ENCODE data around the gene LDHD. TPM values are rescaled to one million over a fixed set of nuclear protein-coding genes. Genes with fewer than 3 reads are reported as not detected.

Gene LDHD
- total and polyA plus RNA-seq, 9 of the 15 experiments (the other 6 are each of a cell fraction or from before 2014, with no cell fraction given) = 0.19 to 0.86 (median 0.54) TPM; not detected in 3

DNA sequence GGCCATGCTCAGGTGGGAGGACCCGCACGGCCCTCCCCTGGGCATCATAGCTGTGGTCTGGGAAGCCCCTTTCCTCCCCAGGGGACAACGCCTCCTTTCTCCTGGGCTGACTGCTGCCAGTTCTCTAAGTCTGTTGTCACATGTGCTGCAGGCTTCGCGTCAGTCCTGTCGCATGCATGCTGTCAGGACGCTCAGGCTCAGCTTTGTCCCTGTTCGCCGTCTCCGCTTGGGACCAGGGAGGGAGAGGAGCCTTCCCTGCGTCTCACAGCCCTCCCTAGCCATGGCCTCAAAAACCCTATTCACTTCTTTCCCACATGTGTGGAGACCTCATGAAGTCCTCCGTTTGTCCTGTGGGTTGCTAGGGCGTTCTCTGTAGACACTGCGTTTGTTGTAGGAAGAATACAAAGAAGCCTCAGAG is 21.4 kb downstream of the LDHD start:
- Histone ChIP-seq H3K27me3 (ENCODE audit: control insufficient read depth in 2 of 2, insufficient read depth in 2 of 2, low read length in 2 of 2) (no peaks in the 10 kb centered on the region), H3K36me3 (ENCODE audit: control insufficient read depth, insufficient read depth, low read length) (peaks cover 24% of the 10 kb centered on the region; the same call in 2 of the 3 replicates), H3K9ac (ENCODE audit: insufficient read depth in 1 of 2, low read depth in 2 of 2, low read length in 2 of 2) (peak overlapping the region in 1 of 2 experiments; percentile 61; a peak in 1 of 4 replicates), H2AFZ (ENCODE audit: low read depth, low read length) (no peak overlapping the region), H4K20me1 (replicated peaks; ENCODE audit: control insufficient read depth, insufficient read depth, low read length) (no peaks in the 10 kb centered on the region; the same call in 1 of the 2 replicates), H3K27ac (ENCODE audit: extremely low read depth, low read depth, low read length) (no peak overlapping the region), H3K4me1 (replicated peaks in 1 of 2; ENCODE audit: control insufficient read depth in 2 of 2, insufficient read depth in 2 of 2, low read length in 2 of 2) (peaks cover 18% of the 10 kb centered on the region in 2 experiments), H3K79me2 (ENCODE audit: control insufficient read depth, insufficient read depth, low read length) (peaks cover 17% of the 10 kb centered on the region), H3K4me3 (no peak overlapping the region), H3K9me3 (replicated peaks; ENCODE audit: control insufficient read depth, insufficient read depth, low read depth, low read length) (no peaks in the 10 kb centered on the region), H3K4me2 (ENCODE audit: insufficient read depth, low read length) (no peak overlapping the region), H3K9me1 (ENCODE audit: control insufficient read depth, insufficient read depth, low read length) (no peaks in the 10 kb centered on the region)
- TF ChIP-seq, protein P1, sequence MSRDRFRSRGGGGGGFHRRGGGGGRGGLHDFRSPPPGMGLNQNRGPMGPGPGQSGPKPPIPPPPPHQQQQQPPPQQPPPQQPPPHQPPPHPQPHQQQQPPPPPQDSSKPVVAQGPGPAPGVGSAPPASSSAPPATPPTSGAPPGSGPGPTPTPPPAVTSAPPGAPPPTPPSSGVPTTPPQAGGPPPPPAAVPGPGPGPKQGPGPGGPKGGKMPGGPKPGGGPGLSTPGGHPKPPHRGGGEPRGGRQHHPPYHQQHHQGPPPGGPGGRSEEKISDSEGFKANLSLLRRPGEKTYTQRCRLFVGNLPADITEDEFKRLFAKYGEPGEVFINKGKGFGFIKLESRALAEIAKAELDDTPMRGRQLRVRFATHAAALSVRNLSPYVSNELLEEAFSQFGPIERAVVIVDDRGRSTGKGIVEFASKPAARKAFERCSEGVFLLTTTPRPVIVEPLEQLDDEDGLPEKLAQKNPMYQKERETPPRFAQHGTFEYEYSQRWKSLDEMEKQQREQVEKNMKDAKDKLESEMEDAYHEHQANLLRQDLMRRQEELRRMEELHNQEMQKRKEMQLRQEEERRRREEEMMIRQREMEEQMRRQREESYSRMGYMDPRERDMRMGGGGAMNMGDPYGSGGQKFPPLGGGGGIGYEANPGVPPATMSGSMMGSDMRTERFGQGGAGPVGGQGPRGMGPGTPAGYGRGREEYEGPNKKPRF (IDR thresholded peaks at IDR 0.05; ENCODE audit: low read depth, low read length) = no peak
- no peak for TF ChIP-seq U2AF2 (optimal IDR thresholded peaks at IDR 0.05; ENCODE audit: low read depth, low read length)
- TF ChIP-seq, protein P2, sequence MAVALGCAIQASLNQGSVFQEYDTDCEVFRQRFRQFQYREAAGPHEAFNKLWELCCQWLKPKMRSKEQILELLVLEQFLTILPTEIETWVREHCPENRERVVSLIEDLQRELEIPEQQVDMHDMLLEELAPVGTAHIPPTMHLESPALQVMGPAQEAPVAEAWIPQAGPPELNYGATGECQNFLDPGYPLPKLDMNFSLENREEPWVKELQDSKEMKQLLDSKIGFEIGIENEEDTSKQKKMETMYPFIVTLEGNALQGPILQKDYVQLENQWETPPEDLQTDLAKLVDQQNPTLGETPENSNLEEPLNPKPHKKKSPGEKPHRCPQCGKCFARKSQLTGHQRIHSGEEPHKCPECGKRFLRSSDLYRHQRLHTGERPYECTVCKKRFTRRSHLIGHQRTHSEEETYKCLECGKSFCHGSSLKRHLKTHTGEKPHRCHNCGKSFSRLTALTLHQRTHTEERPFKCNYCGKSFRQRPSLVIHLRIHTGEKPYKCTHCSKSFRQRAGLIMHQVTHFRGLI (CRISPR knock-in tag; IDR thresholded peaks at IDR 0.05) = no peak
- TF ChIP-seq, protein P3, sequence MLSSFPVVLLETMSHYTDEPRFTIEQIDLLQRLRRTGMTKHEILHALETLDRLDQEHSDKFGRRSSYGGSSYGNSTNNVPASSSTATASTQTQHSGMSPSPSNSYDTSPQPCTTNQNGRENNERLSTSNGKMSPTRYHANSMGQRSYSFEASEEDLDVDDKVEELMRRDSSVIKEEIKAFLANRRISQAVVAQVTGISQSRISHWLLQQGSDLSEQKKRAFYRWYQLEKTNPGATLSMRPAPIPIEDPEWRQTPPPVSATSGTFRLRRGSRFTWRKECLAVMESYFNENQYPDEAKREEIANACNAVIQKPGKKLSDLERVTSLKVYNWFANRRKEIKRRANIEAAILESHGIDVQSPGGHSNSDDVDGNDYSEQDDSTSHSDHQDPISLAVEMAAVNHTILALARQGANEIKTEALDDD (IDR thresholded peaks at IDR 0.05) = no peak
- ATAC-seq = no peak
- no TSS peak for BruUV-seq (replicated peaks)
- 88% methylated on average over 13 of the region's 14 CpGs for WGBS (ENCODE audit: insufficient coverage, low coverage, missing lambda C conversion rate)
- no peak for FAIRE-seq
- no peak for DNase-seq (ENCODE audit: extremely low read depth in 1 of 4, low spot score in 3 of 4)
- in situ Hi-C loops (cut with MboI) (no loop called here), intact Hi-C loops (cut with micrococcal nuclease) (no loop called here)
- CTCF ChIA-PET (ENCODE audit: low intra/inter-chr PET ratio) = no interaction called here
- POLR2A ChIA-PET = no interaction called here
